ENCODE measurements around the gene CDK17. TPM values are rescaled to one million over a fixed set of nuclear protein-coding genes. Genes with fewer than 3 reads are reported as not detected.

Gene CDK17
- total and polyA plus RNA-seq, 2 experiments from 2014 or later, result 29.3 to 62.7 TPM

GRCh38 chr12:96263449-96263902 is 136.8 kb downstream of the CDK17 start:
- Histone ChIP-seq H3F3A (ENCODE audit: insufficient read depth) (peaks cover 96% of the 10 kb centered on the region), H3K9me3 (ENCODE audit: low read depth) (no peaks in the 10 kb centered on the region), H3K4me1 (ENCODE audit: insufficient read depth) (peaks cover 13% of the 10 kb centered on the region), H4K20me1 (ENCODE audit: insufficient read depth) (no peaks in the 10 kb centered on the region), H3K9me2 (ENCODE audit: insufficient read depth) (no peaks in the 10 kb centered on the region), H3K9ac (no peak overlapping the region), H3K79me2 (ENCODE audit: insufficient read depth) (peaks cover 78% of the 10 kb centered on the region), H3K4me2 (ENCODE audit: unreplicated experiment) (no peak overlapping the region), H3K27ac (0 out of 2 replicates have a peak overlapping the region, but pooled peaks have one; percentile 17), H2AFZ (no peak overlapping the region), H3K4me3 (no peak overlapping the region), H3K36me3 (ENCODE audit: low read depth) (peaks cover 59% of the 10 kb centered on the region), H3K27me3 (replicated peaks; ENCODE audit: insufficient read depth) (no peaks in the 10 kb centered on the region)
- WGBS, 2 experiments (ENCODE audit: low coverage in 1 of 2, low lambda C conversion rate in 2 of 2, missing lambda C conversion rate in 2 of 2), result 89 to 90% methylated on average over 11 of the region's 11 CpGs
- DNase-seq, result no peak
- in situ Hi-C loops (cut with MboI), result no loop called here
- no peak for TF ChIP-seq EZH2phosphoT487 (IDR thresholded peaks at IDR 0.05; ENCODE audit: insufficient read depth, low read depth)
- TF ChIP-seq EZH2 (IDR thresholded peaks at IDR 0.05; ENCODE audit: insufficient read depth, poor library complexity, severe bottlenecking), result no peak

DNA sequence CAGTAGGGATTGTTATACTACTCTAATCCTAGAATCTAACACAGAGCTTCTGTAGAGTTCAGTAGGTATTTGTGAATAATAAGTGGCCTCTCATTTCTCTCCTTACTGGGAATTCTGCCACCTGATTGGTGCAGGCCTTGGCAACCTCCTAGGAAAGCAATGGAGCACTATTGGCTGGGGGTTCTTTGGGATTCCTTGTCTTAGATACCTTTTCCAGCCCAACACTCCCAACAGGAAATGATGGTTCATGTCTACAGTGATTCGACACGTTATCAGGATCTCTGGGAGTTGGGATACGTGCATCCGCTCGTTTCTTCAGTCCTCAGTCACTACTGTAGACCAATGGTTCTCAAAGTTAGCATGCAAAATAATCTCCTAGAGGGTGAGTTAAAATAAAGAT is 138.7 kb downstream of the CDK17 start:
- Histone ChIP-seq H3K9me3 (ENCODE audit: low read depth) (no peaks in the 10 kb centered on the region), H3K4me2 (ENCODE audit: unreplicated experiment) (no peak overlapping the region), H3K27ac (peak overlapping the region; percentile 61), H3K4me3 (no peak overlapping the region), H4K20me1 (ENCODE audit: insufficient read depth) (no peaks in the 10 kb centered on the region), H2AFZ (no peak overlapping the region), H3K27me3 (replicated peaks; ENCODE audit: insufficient read depth) (no peaks in the 10 kb centered on the region), H3K36me3 (ENCODE audit: low read depth) (peaks cover 45% of the 10 kb centered on the region), H3K4me1 (ENCODE audit: insufficient read depth) (peaks cover 19% of the 10 kb centered on the region), H3K9ac (no peak overlapping the region), H3K9me2 (ENCODE audit: insufficient read depth) (no peaks in the 10 kb centered on the region), H3F3A (ENCODE audit: insufficient read depth) (peaks cover 97% of the 10 kb centered on the region), H3K79me2 (ENCODE audit: insufficient read depth) (peaks cover 88% of the 10 kb centered on the region)
- in situ Hi-C loops (cut with MboI), result no loop called here
- TF ChIP-seq EZH2 (IDR thresholded peaks at IDR 0.05; ENCODE audit: insufficient read depth, poor library complexity, severe bottlenecking) (no peak), EZH2phosphoT487 (IDR thresholded peaks at IDR 0.05; ENCODE audit: insufficient read depth, low read depth) (no peak)
- DNase-seq, result no peak
- 95 to 97% methylated on average over 5 of the region's 5 CpGs for WGBS, 2 experiments (ENCODE audit: low coverage in 1 of 2, low lambda C conversion rate in 2 of 2, missing lambda C conversion rate in 2 of 2)

DNA sequence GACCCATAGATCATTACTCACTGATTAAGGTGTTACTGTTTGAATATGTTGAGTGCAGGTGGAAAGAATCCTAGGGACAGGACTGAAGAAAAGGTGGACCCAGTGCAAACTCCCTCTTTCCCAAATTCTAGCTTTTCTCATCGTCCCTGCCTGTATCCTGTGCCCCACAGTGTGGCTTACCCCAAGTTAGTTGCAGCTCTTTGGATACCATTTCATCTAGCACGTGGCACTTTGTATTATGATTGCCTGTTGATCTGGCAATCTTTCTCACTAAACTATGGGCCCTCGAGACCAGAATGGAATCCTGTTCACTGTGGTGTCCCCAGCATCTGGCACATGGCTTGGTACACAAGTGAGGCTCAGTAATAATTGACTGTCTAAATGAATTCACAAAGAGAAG is 139.6 kb downstream of the CDK17 start:
- Histone ChIP-seq H3F3A (ENCODE audit: insufficient read depth) (peaks cover 96% of the 10 kb centered on the region), H3K9me3 (ENCODE audit: low read depth) (no peaks in the 10 kb centered on the region), H3K27ac (peak overlapping the region; percentile 61), H3K27me3 (replicated peaks; ENCODE audit: insufficient read depth) (no peaks in the 10 kb centered on the region), H2AFZ (no peak overlapping the region), H3K9ac (no peak overlapping the region), H3K4me1 (ENCODE audit: insufficient read depth) (peaks cover 19% of the 10 kb centered on the region), H4K20me1 (ENCODE audit: insufficient read depth) (no peaks in the 10 kb centered on the region), H3K79me2 (ENCODE audit: insufficient read depth) (peaks cover 90% of the 10 kb centered on the region), H3K36me3 (ENCODE audit: low read depth) (peaks cover 37% of the 10 kb centered on the region), H3K4me2 (ENCODE audit: unreplicated experiment) (no peak overlapping the region), H3K9me2 (ENCODE audit: insufficient read depth) (no peaks in the 10 kb centered on the region), H3K4me3 (no peak overlapping the region)
- WGBS, 2 experiments (ENCODE audit: low coverage in 1 of 2, low lambda C conversion rate in 2 of 2, missing lambda C conversion rate in 2 of 2), result 98 to 100% methylated on average over 3 of the region's 3 CpGs
- in situ Hi-C loops (cut with MboI), result no loop called here
- DNase-seq, result no peak
- TF ChIP-seq EZH2phosphoT487 (IDR thresholded peaks at IDR 0.05; ENCODE audit: insufficient read depth, low read depth), result no peak
- no peak for TF ChIP-seq EZH2 (IDR thresholded peaks at IDR 0.05; ENCODE audit: insufficient read depth, poor library complexity, severe bottlenecking)

DNA sequence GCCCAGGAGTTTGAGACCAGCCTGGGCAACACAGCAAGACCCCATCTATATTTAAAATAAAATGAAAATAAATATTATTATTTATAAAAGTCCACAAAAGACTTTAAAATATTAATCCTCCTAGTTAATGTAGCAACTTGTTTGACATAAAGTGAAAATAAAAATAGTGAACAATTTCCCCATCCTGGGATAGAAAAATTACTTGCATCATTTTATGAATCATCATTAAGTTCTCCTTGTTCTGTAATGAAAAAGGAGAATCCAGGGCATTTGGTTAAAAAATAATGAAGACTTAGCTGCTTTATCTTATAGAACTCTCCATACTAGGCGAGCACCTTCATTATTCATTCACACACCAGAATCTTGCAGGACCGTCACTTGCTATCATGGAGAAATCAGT is 140.0 kb downstream of the CDK17 start:
- Histone ChIP-seq H3K36me3 (ENCODE audit: low read depth) (peaks cover 37% of the 10 kb centered on the region), H3K27ac (peak overlapping the region; percentile 61), H4K20me1 (ENCODE audit: insufficient read depth) (no peaks in the 10 kb centered on the region), H3K4me2 (ENCODE audit: unreplicated experiment) (no peak overlapping the region), H3K9me3 (ENCODE audit: low read depth) (no peaks in the 10 kb centered on the region), H2AFZ (no peak overlapping the region), H3K4me3 (no peak overlapping the region), H3K4me1 (ENCODE audit: insufficient read depth) (peaks cover 19% of the 10 kb centered on the region), H3K79me2 (ENCODE audit: insufficient read depth) (peaks cover 90% of the 10 kb centered on the region), H3K9me2 (ENCODE audit: insufficient read depth) (no peaks in the 10 kb centered on the region), H3K27me3 (replicated peaks; ENCODE audit: insufficient read depth) (no peaks in the 10 kb centered on the region), H3K9ac (no peak overlapping the region), H3F3A (ENCODE audit: insufficient read depth) (peaks cover 96% of the 10 kb centered on the region)
- in situ Hi-C loops (cut with MboI), result no loop called here
- TF ChIP-seq EZH2 (IDR thresholded peaks at IDR 0.05; ENCODE audit: insufficient read depth, poor library complexity, severe bottlenecking), result no peak
- TF ChIP-seq EZH2phosphoT487 (IDR thresholded peaks at IDR 0.05; ENCODE audit: insufficient read depth, low read depth), result no peak
- 87 to 88% methylated on average over 2 of the region's 2 CpGs for WGBS, 2 experiments (ENCODE audit: low coverage in 1 of 2, low lambda C conversion rate in 2 of 2, missing lambda C conversion rate in 2 of 2)
- peak; percentile 51 for DNase-seq
